LoVo (cell line): ENCODE measurements around the gene TENM4.

Source experiments
- DNase-seq: peaks from one replicate; pipeline ENCODE4 v3.0.0-alpha.2; 2016; ENCODE audit warnings: low spot score

Gene TENM4

DNA sequence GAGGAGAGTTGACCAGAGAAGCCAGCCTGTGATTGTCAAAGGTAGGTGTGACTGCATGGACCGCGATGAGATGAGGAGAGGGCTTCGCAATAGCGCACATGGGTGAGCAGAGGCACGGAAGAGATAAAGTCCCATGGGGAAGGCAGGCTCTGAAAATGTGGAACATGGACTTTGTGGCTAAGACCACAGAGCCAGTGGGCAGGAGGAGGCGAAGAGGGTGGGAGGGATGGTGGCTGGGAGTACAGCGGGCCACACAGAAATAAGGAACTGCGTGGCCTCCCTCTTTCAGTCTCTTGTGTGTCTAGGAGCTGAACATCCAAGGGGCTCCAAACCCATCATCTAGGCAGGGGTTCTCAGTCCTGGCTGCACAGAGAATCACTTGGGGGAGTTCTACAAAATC lies 98.6 kb downstream of the TENM4 start:
- no peak for DNase-seq

DNA sequence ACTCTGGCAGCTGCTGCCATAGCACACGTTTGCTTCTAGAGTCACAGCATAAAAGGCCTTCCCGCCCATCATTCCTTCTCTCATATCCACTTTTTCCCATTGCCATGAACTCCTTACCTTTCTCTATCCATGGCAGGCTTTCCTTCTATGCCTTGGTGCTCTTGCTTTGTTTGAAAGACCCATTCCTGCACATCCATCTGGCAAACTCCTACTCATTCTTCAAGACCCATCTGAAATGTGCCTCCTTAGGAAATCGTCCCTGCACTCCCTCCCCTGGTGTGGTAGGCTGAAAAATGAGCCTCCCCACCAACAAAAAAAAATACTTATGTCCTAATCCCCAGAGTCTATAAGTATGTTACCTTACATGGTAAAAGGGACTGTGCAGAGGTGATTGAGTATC lies 100.3 kb downstream of the TENM4 start:
- DNase-seq, result no peak

- DNase-seq, result no peak
These were observed 103.9 kb downstream of the TENM4 start for GRCh38 chr11:79336797-79337517.

DNA sequence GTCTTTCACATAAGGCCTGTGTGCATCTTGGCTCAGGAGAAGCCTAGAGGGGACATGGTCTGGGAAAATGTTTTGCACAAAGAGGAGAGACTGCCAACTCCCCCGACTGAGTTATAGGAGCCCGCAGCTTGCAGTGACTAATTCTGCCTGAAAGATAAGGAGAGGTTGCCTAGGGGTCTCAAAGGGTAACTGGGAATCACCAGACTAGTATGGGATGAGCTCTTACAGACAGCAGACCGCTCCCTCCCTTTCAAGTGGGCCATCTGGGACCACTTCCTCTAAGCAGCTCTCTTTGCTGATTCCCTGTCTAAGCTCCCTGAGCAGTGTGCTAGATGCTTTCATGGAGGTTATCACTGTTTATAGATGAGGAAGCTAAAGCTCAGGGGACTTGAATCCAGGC lies 105.1 kb downstream of the TENM4 start:
- DNase-seq, result no peak

DNA sequence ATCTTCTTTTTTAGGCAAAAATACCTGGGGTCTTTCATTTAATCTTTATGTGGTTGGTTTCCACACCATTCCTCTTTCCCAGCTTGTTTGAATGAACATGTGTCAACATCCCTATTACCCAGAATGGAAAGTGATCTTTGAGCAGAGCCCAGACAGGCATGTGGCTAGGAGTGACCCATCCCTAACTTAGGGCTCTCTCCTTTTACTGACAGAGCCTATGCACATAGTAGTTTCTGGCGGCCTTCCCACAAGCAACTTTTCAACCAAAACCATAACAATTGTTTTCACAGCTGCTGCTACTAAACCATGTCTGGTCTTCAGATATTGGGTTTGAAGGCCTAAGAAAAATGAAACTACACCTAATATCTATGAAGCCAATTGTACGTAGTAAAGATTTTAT lies 107.5 kb downstream of the TENM4 start:
- no peak for DNase-seq

DNA sequence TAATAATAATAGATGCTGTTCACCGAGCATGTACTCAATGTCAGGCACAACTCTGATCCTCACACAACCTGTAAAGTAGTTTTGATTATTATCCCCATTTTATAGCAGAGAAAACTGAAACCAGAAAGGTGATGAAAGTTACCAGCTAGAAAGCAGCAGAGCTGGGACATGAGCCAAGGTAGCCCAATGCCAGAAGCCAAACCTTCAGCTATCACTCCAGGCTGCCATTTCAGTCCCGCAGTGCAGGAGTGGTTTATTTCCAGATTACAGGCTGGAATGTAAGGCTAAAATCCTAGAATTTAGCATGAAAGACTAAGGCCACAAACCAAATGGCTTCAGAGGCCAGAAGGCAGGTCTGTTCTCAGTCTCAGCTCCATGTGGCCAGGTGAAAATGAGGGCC lies 108.8 kb downstream of the TENM4 start:
- no peak for DNase-seq

- DNase-seq, result no peak
These were observed 109.5 kb downstream of the TENM4 start for GRCh38 chr11:79331203-79331901.

GRCh38 chr11:79330651-79331050 lies 110.2 kb downstream of the TENM4 start:
- DNase-seq, result no peak

DNA sequence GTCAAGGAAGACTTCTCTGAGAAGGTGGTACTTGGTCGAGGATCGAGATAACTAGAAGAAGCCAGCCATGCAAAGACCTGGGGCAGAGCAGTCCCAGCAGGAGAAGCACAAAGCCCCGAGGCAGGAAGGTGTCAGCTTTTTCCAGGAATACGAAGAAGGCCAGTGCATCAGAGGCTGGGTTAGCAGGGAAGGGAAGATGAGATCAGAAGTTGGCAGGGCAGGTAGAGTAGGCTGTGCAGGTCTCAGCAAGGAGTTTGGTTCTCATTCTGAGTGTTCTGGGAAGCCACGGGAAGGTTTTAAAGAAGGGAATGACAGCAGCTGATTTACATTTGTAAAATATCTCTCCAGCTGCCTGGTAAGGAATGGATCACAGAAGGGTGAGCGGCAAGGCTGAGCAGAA lies 111.3 kb downstream of the TENM4 start:
- DNase-seq, result no peak

- no peak for DNase-seq
These were observed 112.4 kb downstream of the TENM4 start for GRCh38 chr11:79328402-79328801.

GRCh38 chr11:79325851-79326250 lies 115.0 kb downstream of the TENM4 start:
- DNase-seq, result no peak

DNA sequence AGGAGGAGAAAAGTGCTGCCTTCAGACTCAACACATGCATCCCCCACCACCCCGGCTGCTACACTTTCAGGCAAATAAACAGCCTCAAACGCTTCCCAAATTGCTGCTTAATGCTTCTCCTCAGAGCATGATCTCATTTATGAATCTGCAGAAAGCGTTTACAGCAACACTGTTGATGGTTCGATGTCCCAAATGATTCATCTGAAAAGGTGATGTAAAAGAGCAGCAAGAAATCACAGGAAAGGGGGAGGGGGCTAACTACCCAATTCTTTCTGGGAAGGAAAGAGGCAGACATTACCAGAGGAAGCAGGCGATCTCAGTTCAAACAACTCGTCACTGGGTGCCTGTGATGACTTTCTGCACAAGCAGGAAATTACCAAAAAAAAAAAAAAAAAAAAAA lies 119.6 kb downstream of the TENM4 start:
- no peak for DNase-seq

DNA sequence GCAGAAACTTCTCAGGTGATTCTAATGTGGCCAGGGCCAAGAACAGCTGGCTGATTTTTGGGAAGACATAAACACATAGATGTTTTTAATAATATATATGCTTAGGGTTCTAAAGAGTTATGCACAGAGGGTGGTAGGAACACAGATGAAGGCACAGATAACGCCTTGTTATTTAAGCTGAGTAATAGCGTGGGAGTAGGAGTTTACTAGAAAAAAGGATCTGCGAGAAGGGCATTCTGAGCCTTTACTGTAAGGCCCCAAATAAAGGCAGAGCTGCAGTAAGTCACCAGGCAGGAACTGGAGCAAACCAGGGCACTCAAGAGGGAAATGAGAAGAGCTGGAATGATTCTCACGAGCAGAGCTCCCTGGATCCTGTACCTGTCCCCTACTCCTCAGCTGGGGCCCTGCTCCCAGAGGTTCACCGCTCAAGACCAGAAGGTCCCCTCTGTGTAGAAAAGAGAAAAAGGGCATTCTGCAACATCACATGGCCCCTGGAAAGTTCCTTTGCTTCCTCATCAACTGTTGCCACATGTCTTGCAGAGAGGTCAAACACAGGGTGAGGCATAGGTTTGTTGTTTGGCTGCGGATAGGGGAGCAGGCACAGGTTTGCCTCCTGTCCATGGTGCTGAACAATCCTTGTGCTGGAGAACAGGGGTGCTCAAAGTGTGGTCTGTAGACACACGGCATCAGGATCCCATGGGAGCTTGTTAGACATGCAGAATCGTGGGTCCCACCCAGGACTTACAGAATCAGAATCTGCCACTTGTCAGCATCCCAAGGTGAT lies 125.7 kb downstream of the TENM4 start:
- peak; percentile 1 for DNase-seq

DNA sequence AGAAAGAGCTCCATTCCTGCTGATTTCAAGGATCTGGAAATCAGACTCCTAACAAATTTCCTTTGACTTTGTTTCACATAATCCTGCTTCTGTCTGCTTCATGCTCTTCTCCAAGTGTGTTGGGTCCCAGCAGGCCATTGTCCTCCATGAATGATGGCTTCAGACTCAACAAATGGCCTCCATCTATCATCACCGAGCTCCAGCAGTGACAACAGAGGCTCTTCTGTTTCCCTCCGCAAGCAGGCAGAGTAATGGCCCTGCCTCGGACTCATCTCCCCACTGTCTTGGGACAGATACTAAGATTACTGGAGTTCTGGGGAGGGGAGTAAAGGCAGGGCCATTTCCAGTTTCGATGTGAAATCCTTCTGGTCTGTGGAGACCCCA lies 127.3 kb downstream of the TENM4 start:
- no peak for DNase-seq

GRCh38 chr11:79312617-79313529 lies 128.0 kb downstream of the TENM4 start:
- DNase-seq, result no peak

GRCh38 chr11:79311461-79311860 lies 129.4 kb downstream of the TENM4 start:
- DNase-seq, result peak; percentile 1

DNA sequence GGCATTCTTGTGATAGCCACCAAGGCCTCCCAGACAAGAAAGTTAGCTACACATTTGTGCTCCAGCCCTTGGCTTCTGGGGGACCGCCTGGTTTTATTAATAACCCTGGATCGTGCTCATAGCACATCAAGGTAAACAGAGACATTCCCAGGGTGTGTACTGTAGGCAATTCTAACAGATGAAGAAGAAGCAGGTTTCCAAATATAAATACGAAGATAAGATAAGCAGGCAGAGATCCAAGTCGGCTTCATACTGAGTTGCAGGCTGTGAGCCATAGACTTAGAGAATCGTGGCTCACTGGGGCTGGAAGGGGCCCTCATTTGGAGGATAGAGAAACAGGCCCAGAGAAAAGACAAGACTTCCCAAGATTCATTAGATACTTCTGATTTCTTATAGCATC lies 131.4 kb downstream of the TENM4 start:
- DNase-seq, result no peak

- DNase-seq, result no peak
These were observed 132.4 kb downstream of the TENM4 start for GRCh38 chr11:79308429-79308828.

DNA sequence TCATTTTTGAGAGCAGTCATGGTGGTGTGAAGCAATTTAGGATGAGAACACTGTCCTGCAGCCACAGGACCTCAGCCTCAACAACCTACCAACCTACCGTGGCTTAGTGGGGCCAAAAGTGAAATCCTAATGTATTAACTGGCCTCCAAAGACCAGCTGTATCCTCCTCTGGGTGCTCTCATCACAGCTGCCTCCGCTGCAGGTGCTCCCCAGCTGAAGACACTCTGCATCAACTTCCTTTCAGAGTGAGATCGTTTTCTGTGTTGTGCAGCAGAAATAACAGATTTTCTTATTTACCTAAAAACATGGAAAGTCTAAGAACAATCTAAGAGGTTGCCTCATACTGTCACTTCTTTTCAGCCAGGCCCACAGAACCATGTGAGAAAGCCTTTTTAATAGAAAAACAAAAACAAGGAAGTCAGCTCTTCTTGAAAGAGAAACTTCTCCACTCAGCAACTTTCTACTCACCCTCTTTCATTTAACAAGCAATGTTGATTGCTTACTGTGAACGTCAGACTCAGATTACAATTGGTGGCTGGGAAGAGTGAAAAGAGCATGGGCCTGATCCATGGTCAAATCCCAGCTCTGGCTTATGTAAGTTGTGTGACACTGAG lies 136.1 kb downstream of the TENM4 start:
- DNase-seq, result no peak

GRCh38 chr11:79296141-79296540 lies 144.7 kb downstream of the TENM4 start:
- DNase-seq, result no peak
